ENCODE results near the gene MGAT5B. TPM values are rescaled to one million over a fixed set of nuclear protein-coding genes. Genes with fewer than 3 reads are reported as not detected.

The MGAT5B gene
- total and polyA plus RNA-seq, 2 donors (not counting 1 experiment from before 2014, with no cell fraction given) = 0.15 to 37.8 TPM

- no peak overlapping the region for H3K9ac ChIP-seq (ENCODE audit: low read length)
- Mint-ChIP-seq H3K4me3 (no peak overlapping the region), H3K27me3 (peaks cover 25% of the 10 kb centered on the region), H3K9me3 (ENCODE audit: insufficient read depth) (no peaks in the 10 kb centered on the region), H3K27ac (peak overlapping the region; percentile 46), H3K4me1 (peaks cover 18% of the 10 kb centered on the region)
- 18% methylated on average over 12 of the region's 15 CpGs for WGBS (ENCODE audit: insufficient coverage)
- H3K9me3 ChIP-seq (ENCODE audit: control extremely low read depth in 1 of 3, control insufficient read depth in 2 of 3, insufficient read depth in 1 of 3, low read length in 2 of 3) = no peaks in the 10 kb centered on the region
- no peaks in the 10 kb centered on the region for H4K20me1 ChIP-seq (ENCODE audit: control insufficient read depth, insufficient read depth, low read length, poor library complexity, severe bottlenecking)
- TF ChIP-seq CTCF (IDR thresholded peaks at IDR 0.05) (no peak), EZH2 (IDR thresholded peaks at IDR 0.05; ENCODE audit: borderline replicate concordance, insufficient read depth, low read depth, low read length, poor library complexity, severe bottlenecking) (no peak)
- ChIA-PET POLR2A (interaction anchor here (1.1 to 3.3 kb wide), 2 partner anchors 19 to 21 kb away, joined by 3 to 12 read pairs; no protein-coding TSS in a partner anchor), CTCF (interaction anchor here (0.7 kb wide), 1 partner anchor 68 kb away, joined by 3 read pairs; no protein-coding TSS in a partner anchor)
- H2AFZ ChIP-seq (ENCODE audit: insufficient read depth, low read depth, low read length, poor library complexity, severe bottlenecking) = no peak overlapping the region
- H3K27ac ChIP-seq (ENCODE audit: low read length in 2 of 2) = no peak overlapping the region
- intact Hi-C loops (cut with micrococcal nuclease) = no loop called here
- H3K4me3 ChIP-seq (ENCODE audit: control extremely low read depth in 1 of 5, extremely low read depth in 1 of 5, insufficient read depth in 1 of 5, low read depth in 2 of 5, low read length in 4 of 5) = no peak overlapping the region
- peaks cover 17 to 22% of the 10 kb centered on the region in 2 donors for H3K4me1 ChIP-seq (ENCODE audit: control insufficient read depth in 2 of 2, insufficient read depth in 2 of 2, low read length in 2 of 2)
- peak; percentile 69 for ATAC-seq (ENCODE audit: low read depth)
- no peaks in the 10 kb centered on the region for H3K79me2 ChIP-seq (ENCODE audit: control insufficient read depth, insufficient read depth, low read length)
- peaks cover 0 to 26% (median 5%) of the 10 kb centered on the region in 4 experiments for H3K27me3 ChIP-seq (replicated peaks in 1 of 4; ENCODE audit: control extremely low read depth in 1 of 4, control insufficient read depth in 3 of 4, insufficient read depth in 4 of 4, low read length in 3 of 4)
- no peaks in the 10 kb centered on the region for H3K36me3 ChIP-seq (replicated peaks in 1 of 2; ENCODE audit: control extremely low read depth in 1 of 2, control insufficient read depth in 1 of 2, extremely low read depth in 1 of 2, insufficient read depth in 2 of 2, low read length in 1 of 2)
- DNase-seq = no peak
- no peak overlapping the region for H3K4me2 ChIP-seq (replicated peaks; ENCODE audit: low read depth, low read length, poor library complexity, severe bottlenecking)
Observed at GRCh38 chr17:76987486-76988093, 119.4 kb downstream of the MGAT5B start.

- Mint-ChIP-seq H3K4me1 (peaks cover 11% of the 10 kb centered on the region), H3K4me3 (no peak overlapping the region), H3K27ac (no peak overlapping the region), H3K9me3 (ENCODE audit: insufficient read depth) (no peaks in the 10 kb centered on the region), H3K27me3 (peaks cover 20% of the 10 kb centered on the region)
- intact Hi-C loops (cut with micrococcal nuclease) = no loop called here
- CTCF ChIA-PET = no interaction called here
- Histone ChIP-seq H3K4me2 (replicated peaks; ENCODE audit: low read depth, low read length, poor library complexity, severe bottlenecking) (no peak overlapping the region), H3K36me3 (replicated peaks in 1 of 2; ENCODE audit: control extremely low read depth in 1 of 2, control insufficient read depth in 1 of 2, extremely low read depth in 1 of 2, insufficient read depth in 2 of 2, low read length in 1 of 2) (no peaks in the 10 kb centered on the region), H3K27me3 (replicated peaks in 1 of 4; ENCODE audit: control extremely low read depth in 1 of 4, control insufficient read depth in 3 of 4, insufficient read depth in 4 of 4, low read length in 3 of 4) (peaks cover 0 to 17% (median 3%) of the 10 kb centered on the region in 4 experiments), H3K79me2 (ENCODE audit: control insufficient read depth, insufficient read depth, low read length) (no peaks in the 10 kb centered on the region), H3K4me3 (ENCODE audit: control extremely low read depth in 1 of 5, extremely low read depth in 1 of 5, insufficient read depth in 1 of 5, low read depth in 2 of 5, low read length in 4 of 5) (no peak overlapping the region), H3K4me1 (ENCODE audit: control insufficient read depth in 2 of 2, insufficient read depth in 2 of 2, low read length in 2 of 2) (peaks cover 8 to 13% of the 10 kb centered on the region in 2 donors), H4K20me1 (ENCODE audit: control insufficient read depth, insufficient read depth, low read length, poor library complexity, severe bottlenecking) (no peaks in the 10 kb centered on the region), H3K27ac (ENCODE audit: low read length in 2 of 2) (no peak overlapping the region), H3K9ac (ENCODE audit: low read length) (no peak overlapping the region), H3K9me3 (ENCODE audit: control extremely low read depth in 1 of 3, control insufficient read depth in 2 of 3, insufficient read depth in 1 of 3, low read length in 2 of 3) (no peaks in the 10 kb centered on the region), H2AFZ (ENCODE audit: insufficient read depth, low read depth, low read length, poor library complexity, severe bottlenecking) (no peak overlapping the region)
- 98% methylated on average over 8 of the region's 13 CpGs for WGBS (ENCODE audit: insufficient coverage)
- TF ChIP-seq EZH2 (IDR thresholded peaks at IDR 0.05; ENCODE audit: borderline replicate concordance, insufficient read depth, low read depth, low read length, poor library complexity, severe bottlenecking) (no peak), CTCF (IDR thresholded peaks at IDR 0.05) (no peak)
- ATAC-seq (ENCODE audit: low read depth) (no peak), DNase-seq (no peak)
- POLR2A ChIA-PET = interaction anchor here (0.7 to 3.3 kb wide), 2 partner anchors 12 to 20 kb away, joined by 3 to 12 read pairs; no protein-coding TSS in a partner anchor
Observed at GRCh38 chr17:76988796-76989195, 120.6 kb downstream of the MGAT5B start.

Measured in B cell (primary cell).